Measurements from ENCODE around the gene IFT25. TPM values are rescaled to one million over a fixed set of nuclear protein-coding genes. Genes with fewer than 3 reads are reported as not detected.
A peak's percentile ranks its signal among the peaks of the same experiment; 100 is the strongest.

IFT25 gene
- total and polyA plus RNA-seq, 2 of the 13 experiments (the other 11 are each of a cell fraction or from before 2014, with no cell fraction given): 19.7 to 48.0 TPM

DNA sequence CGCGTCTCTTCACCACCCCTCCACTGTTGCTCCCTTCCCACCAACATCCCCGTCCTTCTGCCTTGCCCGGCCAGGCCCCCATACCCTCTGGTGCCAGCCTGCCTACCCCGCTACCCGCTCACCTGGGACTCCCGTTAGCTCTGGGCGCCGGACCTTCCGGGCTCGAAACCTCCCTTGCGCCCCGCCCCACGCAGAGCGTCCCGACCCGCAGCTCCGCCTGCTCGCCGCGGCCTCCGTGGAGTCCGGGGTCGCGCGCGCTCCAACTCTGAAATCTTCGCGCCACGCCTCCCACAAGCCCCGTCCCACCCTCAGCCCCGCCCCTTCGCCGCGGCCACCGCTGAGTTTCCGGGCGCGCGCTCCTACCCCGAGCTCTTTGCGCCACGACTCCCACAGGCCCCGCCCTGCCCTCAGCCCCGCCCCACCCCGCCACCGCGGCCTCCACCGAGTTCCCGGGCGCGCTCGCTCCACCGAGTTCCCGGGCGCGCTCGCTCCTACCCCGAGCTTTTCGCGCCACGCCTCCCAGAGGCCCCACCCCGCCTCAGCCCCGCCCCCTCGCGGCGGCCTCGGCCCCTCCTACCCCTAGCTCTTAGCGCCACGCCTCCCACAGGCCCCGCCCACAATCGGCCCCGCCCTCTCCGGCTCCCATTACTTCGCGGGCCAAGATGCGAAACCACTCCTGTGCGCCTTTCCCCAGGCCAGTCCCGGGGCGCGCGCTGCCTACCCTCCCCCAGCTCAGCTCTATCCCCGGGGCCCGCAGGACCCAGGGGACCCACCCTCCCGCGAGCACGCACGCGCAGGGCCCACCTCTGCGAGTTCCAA lies at the start of gene IFT25 (continued):
- TF ChIP-seq, protein P1, sequence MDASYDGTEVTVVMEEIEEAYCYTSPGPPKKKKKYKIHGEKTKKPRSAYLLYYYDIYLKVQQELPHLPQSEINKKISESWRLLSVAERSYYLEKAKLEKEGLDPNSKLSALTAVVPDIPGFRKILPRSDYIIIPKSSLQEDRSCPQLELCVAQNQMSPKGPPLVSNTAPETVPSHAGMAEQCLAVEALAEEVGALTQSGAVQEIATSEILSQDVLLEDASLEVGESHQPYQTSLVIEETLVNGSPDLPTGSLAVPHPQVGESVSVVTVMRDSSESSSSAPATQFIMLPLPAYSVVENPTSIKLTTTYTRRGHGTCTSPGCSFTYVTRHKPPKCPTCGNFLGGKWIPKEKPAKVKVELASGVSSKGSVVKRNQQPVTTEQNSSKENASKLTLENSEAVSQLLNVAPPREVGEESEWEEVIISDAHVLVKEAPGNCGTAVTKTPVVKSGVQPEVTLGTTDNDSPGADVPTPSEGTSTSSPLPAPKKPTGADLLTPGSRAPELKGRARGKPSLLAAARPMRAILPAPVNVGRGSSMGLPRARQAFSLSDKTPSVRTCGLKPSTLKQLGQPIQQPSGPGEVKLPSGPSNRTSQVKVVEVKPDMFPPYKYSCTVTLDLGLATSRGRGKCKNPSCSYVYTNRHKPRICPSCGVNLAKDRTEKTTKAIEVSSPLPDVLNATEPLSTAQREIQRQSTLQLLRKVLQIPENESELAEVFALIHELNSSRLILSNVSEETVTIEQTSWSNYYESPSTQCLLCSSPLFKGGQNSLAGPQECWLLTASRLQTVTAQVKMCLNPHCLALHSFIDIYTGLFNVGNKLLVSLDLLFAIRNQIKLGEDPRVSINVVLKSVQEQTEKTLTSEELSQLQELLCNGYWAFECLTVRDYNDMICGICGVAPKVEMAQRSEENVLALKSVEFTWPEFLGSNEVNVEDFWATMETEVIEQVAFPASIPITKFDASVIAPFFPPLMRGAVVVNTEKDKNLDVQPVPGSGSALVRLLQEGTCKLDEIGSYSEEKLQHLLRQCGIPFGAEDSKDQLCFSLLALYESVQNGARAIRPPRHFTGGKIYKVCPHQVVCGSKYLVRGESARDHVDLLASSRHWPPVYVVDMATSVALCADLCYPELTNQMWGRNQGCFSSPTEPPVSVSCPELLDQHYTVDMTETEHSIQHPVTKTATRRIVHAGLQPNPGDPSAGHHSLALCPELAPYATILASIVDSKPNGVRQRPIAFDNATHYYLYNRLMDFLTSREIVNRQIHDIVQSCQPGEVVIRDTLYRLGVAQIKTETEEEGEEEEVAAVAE (CRISPR knock-in tag; IDR thresholded peaks at IDR 0.05; ENCODE audit: borderline replicate concordance): no peak
- TF ChIP-seq, protein P2, sequence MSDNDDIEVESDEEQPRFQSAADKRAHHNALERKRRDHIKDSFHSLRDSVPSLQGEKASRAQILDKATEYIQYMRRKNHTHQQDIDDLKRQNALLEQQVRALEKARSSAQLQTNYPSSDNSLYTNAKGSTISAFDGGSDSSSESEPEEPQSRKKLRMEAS (IDR thresholded peaks at IDR 0.05): no peak; the same call in 1 of the 2 replicates
- no peak for TF ChIP-seq GZF1 (CRISPR knock-in tag; IDR thresholded peaks at IDR 0.05)
- TF ChIP-seq PHF5A (CRISPR knock-in tag; IDR thresholded peaks at IDR 0.05; ENCODE audit: low read depth, unreplicated experiment): no peak
- TF ChIP-seq AKAP8 (CRISPR knock-in tag; IDR thresholded peaks at IDR 0.05): no peak
- TF ChIP-seq MTA3 (CRISPR knock-in tag; IDR thresholded peaks at IDR 0.05): no peak
- no peak for TF ChIP-seq MLLT10 (CRISPR knock-in tag; IDR thresholded peaks at IDR 0.05)
- no peak for TF ChIP-seq ZNF619 (CRISPR knock-in tag; IDR thresholded peaks at IDR 0.05)
- TF ChIP-seq NFE2 (CRISPR knock-in tag; IDR thresholded peaks at IDR 0.05): no peak
- no peak for TF ChIP-seq ZNF775 (CRISPR knock-in tag; IDR thresholded peaks at IDR 0.05; ENCODE audit: borderline replicate concordance)
- TF ChIP-seq MAF1 (CRISPR knock-in tag; IDR thresholded peaks at IDR 0.05; ENCODE audit: borderline replicate concordance): 0 out of 2 replicates have a peak, but pooled peaks have one; percentile 34
- 0 out of 2 replicates have a peak, but pooled peaks have one; percentile 41 for TF ChIP-seq ZNF530 (CRISPR knock-in tag; IDR thresholded peaks at IDR 0.05; ENCODE audit: low read depth)
- TF ChIP-seq RFXANK (CRISPR knock-in tag; IDR thresholded peaks at IDR 0.05): no peak
- TF ChIP-seq ZNF207 (IDR thresholded peaks at IDR 0.05; ENCODE audit: borderline replicate concordance): no peak
- TF ChIP-seq, protein P3, sequence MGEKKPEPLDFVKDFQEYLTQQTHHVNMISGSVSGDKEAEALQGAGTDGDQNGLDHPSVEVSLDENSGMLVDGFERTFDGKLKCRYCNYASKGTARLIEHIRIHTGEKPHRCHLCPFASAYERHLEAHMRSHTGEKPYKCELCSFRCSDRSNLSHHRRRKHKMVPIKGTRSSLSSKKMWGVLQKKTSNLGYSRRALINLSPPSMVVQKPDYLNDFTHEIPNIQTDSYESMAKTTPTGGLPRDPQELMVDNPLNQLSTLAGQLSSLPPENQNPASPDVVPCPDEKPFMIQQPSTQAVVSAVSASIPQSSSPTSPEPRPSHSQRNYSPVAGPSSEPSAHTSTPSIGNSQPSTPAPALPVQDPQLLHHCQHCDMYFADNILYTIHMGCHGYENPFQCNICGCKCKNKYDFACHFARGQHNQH (CRISPR knock-in tag; IDR thresholded peaks at IDR 0.05): no peak
- peak; percentile 43; the same call in 1 of the 2 replicates for TF ChIP-seq REXO4 (CRISPR knock-in tag; IDR thresholded peaks at IDR 0.05; ENCODE audit: borderline replicate concordance)
- no peak for TF ChIP-seq ZFP37 (CRISPR knock-in tag; IDR thresholded peaks at IDR 0.05; ENCODE audit: borderline replicate concordance)
- TF ChIP-seq, protein P4, sequence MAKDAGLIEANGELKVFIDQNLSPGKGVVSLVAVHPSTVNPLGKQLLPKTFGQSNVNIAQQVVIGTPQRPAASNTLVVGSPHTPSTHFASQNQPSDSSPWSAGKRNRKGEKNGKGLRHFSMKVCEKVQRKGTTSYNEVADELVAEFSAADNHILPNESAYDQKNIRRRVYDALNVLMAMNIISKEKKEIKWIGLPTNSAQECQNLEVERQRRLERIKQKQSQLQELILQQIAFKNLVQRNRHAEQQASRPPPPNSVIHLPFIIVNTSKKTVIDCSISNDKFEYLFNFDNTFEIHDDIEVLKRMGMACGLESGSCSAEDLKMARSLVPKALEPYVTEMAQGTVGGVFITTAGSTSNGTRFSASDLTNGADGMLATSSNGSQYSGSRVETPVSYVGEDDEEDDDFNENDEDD (CRISPR knock-in tag; IDR thresholded peaks at IDR 0.05; ENCODE audit: borderline replicate concordance): peak; percentile 72; the same call in 1 of the 2 replicates
- TF ChIP-seq ZNF335 (CRISPR knock-in tag; IDR thresholded peaks at IDR 0.05): no peak
- TF ChIP-seq, protein P5, sequence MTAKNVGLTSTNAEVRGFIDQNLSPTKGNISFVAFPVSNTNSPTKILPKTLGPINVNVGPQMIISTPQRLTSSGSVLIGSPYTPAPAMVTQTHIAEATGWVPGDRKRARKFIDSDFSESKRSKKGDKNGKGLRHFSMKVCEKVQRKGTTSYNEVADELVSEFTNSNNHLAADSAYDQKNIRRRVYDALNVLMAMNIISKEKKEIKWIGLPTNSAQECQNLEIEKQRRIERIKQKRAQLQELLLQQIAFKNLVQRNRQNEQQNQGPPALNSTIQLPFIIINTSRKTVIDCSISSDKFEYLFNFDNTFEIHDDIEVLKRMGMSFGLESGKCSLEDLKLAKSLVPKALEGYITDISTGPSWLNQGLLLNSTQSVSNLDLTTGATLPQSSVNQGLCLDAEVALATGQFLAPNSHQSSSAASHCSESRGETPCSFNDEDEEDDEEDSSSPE (CRISPR knock-in tag; IDR thresholded peaks at IDR 0.05): peak; percentile 82
- TF ChIP-seq HNF4A (CRISPR knock-in tag; IDR thresholded peaks at IDR 0.05): peak; percentile 14; the same call in 1 of the 2 replicates
- no peak for TF ChIP-seq MAFF (IDR thresholded peaks at IDR 0.05; ENCODE audit: low read depth, low read length)

Data from HepG2 (cell line).